HG02943 (cell line): ENCODE data around the gene CHMP1B.
A peak's percentile ranks its signal among the peaks of the same experiment; 100 is the strongest.
"Not testable (repeated sequence)": the region's sequence is repeated elsewhere in the genome, so short reads cannot be mapped to it uniquely, and the experiment has no call there.

Experiments used
- ATAC-seq: cut with Tn5 transposase; IDR thresholded peaks from one replicate; pipeline ENCODE4 v1.9.1; 2021; ENCODE audit warnings: mild to moderate bottlenecking, low read depth, moderate library complexity; ENCODE audit not compliant: unreplicated experiment

The CHMP1B gene

DNA sequence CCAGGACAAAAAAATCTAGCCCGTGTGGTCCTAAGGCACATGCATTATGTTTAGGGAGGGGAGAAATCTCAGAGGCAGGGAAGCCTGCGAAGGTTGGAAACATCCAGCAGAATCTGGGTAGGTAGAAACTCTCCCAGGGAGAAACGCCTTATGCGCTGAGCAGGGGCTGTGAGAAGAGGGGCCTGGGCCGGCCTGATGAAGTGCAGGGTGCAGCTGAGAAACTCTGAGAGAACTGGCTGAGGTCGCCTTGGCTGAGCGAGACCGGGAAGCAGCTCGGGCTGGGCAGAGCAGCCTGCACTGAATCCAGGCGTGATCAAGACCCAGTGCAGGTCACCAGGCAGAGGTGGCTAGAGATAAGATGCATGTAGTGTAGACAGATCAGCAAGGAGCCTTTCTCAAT, 15.1 kb downstream of the CHMP1B start:
- ATAC-seq, result no peak

GRCh38 chr18:11866764-11867163, 15.6 kb downstream of the CHMP1B start:
- ATAC-seq, result no peak

DNA sequence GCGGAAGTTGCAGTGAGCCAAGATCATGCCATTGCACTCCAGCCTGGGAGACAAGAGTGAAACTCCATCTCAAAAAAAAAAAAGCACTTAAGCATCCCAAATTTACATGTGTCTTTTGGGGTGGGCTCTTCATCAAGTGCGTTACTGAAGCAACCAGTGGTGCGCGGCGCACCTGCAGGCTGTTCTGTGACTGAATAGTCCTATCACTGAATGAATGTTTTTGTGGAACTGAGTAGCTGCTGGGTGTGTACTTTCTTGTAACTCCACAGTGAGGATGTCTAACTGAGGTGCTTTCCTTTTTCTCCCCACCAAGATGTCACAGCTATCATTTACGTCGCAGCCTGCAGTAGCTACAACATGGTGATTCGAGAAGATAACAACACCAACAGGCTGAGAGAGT, 17.0 kb downstream of the CHMP1B start:
- no peak for ATAC-seq

DNA sequence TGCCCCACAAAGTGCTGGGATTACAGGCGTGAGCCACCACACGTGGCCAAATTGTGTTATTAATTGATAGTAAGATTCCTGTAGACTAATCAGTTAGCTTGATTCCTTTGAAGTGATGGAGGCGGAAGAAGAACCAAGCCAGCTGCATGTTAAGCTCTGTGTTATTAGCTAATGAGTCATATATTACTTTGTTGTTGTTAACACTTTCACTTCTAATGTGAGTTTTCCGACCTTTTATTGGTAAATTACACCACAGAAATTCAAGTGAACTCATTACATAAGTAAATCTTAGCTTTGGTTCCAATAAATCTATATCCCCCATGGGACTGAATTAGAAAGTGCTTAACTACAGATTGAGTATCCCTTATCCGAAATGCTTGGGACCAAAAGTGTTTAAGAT, 20.3 kb downstream of the CHMP1B start:
- ATAC-seq, result no peak

DNA sequence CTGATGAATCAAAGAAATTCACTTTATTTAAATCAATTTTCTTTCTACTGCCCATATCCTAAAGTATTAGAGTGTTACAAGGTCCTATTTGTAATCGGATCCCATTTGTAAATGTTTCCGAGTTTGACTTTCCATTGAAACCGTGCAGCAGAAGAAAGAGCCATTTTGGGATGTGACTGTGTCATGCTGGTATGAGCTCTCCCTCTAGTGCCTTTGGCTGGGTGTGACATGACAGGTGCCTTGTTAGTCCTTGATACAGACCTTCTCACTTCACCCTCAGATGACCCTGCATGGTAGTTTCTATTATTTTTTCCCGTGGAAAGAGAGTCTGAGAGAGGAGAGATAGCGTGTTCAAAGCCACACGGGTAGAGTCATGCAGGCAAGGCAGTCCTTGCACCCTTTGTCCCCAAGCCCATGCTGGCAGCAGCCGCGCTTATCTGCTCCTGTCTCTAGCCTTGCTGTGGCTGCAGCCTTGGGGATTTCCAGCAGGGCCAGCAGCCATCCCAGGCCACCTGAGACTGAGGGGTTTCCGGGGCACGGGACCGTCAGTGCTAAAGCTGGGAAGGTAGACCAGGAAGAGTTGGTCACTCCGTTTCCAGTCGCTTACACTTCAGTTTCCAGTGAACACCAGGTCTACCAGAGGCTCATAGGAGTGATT, 21.4 kb downstream of the CHMP1B start:
- ATAC-seq, result no peak

- ATAC-seq, result no peak
Measured at GRCh38 chr18:11873670-11874340, 22.6 kb downstream of the CHMP1B start.

GRCh38 chr18:11874676-11875075, 23.5 kb downstream of the CHMP1B start:
- ATAC-seq, result no peak

DNA sequence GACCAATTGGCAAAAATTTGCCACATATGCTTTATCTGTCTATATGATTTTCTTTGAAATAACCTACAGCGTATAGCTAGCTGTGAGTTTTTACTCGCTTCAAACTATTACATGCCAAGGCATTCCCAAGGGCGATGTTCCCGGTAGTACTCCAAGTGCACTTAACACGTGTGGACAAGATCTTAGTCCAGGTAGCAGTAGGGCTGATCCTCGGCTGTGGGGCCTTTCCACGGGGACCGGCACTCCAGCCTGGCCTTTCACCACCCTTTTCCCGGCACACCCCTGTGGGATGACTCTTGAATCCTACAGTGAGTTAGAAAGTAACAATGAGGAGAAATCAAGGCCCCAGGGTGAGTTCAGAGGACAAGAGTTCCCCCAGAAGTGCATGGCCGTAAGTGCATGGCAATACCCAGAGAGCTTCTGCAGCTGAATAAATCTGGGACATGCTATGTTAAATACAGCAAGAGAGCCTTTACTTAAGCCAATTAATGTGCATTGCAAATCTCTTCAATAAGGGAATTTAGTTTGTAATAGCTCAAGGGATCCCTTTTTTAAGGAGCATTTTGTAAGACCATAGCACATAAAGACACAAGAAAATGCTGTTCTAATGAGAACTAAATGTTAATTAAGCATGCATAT, 26.4 kb downstream of the CHMP1B start:
- ATAC-seq, result no peak

DNA sequence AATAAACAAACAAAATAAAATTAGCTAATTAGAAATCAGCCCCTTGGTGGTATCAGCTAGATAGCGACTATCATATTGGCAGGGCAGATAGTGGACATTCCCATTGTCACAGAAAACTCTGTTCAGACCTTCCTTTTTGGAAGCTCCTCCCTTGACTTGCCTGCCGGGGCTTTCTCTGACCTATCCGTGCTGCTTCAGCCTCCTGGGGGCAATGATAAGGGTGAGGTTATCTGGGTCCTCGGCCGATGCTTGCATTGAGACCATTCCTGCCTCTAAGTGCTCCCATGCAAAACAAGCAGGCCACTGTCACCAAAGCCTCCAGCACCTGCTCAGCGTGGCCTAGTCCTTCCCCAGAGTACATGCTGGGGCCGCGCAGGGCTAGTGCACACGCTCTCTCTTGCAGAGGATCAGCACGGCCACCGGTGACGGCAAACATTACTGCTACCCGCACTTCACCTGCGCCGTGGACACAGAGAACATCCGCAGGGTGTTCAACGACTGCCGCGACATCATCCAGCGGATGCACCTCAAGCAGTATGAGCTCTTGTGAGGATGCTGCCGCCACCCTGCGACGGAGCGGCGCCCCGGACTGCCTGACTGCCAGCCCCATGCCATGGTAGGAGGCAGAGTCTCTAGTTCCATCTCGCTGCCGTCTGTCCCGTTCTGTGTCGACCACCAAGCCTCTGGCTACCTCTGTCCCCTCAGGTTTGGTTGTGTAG, 29.5 kb downstream of the CHMP1B start:
- no peak for ATAC-seq

- no peak for ATAC-seq
Measured at GRCh38 chr18:11882636-11883035, 31.4 kb downstream of the CHMP1B start.

GRCh38 chr18:11883153-11883552, 31.9 kb downstream of the CHMP1B start:
- ATAC-seq, result peak; percentile 64

DNA sequence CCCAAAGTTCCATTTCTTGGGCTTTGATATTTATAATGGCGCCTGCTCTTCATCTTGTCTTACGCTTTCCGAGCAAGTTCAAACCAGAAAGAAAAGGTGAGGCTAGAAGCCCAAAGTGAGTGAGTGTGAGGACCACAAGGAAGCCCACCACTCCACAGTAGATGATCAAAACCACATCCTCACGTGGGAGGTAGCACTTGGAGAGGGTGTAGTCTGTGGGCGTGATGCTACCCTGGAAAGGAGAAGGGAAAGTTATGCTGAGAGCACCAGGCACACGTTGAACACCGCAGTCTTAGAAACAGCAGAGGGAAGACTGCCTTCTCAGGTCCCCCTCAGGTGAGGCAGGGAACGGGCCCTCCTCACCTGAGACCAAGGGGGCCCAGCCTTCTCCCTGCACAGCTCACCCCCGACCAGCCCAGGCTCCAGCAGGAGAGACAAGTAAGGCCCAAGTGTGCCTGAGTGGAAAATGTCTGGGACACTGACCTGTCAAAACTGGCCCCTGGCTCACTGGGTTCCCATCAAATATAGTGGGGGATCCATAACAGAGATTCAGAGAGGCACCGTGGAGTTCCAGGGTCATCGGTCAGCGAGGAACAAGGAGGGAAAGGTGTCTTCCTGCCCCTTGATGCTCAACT, 33.3 kb downstream of the CHMP1B start:
- ATAC-seq, result no peak

DNA sequence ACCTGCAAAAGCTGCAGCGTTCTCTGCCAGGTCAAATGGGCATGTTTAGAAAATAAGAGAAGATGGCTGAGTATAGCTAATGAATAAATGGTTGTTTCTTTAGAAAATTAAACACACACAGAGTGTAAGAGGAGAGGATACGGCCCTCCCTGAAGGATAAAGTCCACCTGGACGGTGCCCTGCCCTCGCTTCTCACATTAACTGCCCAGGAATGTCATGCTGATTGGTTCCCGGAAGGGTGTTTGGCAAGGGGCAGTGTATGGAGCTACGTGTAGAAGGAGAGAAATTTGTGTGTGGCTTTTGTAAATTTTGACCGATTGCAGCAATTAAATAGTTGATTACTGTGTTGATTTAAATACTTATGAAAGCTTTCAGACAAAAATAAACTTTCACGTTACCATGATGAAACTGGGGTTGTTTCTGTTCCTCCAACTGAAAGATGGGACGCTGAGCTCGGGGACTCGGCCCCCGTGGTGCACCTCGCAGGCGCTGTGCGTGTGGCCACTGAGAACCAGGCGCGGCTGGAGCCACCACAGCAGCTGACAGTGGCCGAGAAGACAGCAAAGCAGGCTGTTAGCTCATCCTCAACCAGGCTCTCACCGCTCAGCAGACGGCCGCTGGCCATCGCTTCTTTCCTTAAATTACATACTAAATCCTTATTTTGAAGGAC, 34.2 kb downstream of the CHMP1B start:
- no peak for ATAC-seq

- no peak for ATAC-seq
Measured at GRCh38 chr18:11886577-11887110, 35.4 kb downstream of the CHMP1B start.

DNA sequence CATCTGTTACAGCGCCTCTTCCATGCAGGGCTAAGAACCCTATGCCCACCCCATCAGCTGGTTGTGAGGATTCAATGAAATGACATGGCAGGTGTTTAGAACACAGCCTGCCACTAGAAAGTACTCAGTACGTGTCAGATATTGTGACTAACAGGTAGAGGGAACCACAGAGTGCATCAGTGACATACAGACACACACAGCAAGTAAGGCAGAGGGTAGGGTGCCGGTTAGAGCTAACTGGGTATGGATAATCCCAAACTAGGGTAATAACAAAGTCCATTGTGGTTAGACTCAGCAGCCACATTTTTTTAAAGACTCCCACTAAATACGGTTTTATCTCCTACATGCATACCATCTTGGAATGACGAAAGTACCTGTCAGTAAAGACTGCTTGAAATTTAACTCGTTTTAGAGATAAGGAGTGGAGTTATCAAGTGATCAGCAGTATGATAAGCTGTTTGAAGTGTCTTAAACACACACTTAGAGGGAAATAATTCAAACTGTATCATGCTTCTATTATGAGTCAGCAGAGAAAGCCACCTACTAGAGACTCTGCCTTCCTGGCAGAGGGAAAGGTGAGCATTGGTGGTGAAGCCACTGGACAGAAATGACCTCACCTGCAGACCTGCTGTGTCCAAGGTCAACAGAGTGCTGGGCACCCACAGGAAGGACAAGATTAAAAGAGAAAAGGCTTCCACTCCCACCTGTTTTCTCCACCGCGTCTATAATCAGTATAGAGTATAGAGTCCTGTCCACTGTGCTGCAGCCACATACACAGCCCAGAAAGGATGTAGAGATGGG, 36.3 kb downstream of the CHMP1B start:
- ATAC-seq, result no peak

DNA sequence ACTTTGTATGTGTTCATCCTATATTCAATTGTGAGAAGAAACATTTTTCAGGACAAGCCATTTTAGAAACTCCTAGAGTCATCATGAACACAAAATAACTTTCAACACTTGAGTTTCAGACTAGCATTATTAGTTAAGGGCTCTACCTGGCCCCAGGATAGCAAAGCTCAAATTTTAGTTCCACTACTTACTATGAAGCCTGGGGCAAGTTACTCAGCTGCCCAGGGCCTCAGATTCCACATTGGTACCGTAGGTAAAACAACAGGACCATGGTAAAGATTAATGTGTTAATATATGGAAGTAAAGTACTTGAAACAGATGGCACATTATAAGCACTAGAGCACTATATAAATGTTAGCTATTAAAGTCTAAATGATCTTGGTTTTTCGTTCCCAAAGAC, 37.5 kb downstream of the CHMP1B start:
- ATAC-seq, result no peak

GRCh38 chr18:11889284-11889683, 38.1 kb downstream of the CHMP1B start:
- ATAC-seq, result no peak

DNA sequence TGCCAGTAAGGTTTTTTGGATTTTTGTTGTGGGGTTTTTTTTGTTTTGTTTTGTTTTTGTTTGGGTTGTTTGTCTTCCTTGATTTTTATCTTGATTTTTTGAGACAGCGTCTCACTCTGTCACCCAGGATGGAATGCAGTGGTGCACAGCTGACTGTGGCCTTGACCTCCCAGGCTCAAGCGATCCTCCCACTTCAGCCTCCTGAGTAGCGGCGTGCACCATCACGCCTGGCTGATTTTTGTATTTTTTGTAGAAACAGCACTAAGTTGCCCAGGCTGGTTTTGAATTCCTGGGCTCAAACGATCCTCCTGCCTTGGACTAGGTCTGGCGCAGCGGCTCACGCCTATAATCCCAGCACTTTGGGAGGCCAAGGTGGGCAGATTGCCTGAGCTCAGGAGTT, 40.5 kb downstream of the CHMP1B start:
- ATAC-seq, result no peak

GRCh38 chr18:11892438-11892837, 41.2 kb downstream of the CHMP1B start:
- not testable (repeated sequence) for ATAC-seq
